HG03064 (cell line): ENCODE results near the gene ATP9A.
"Not testable (repeated sequence)": the region's sequence is repeated elsewhere in the genome, so short reads cannot be mapped to it uniquely, and the experiment has no call there.

Experiments used
- ATAC-seq: cut with Tn5 transposase; IDR thresholded peaks from one replicate; pipeline ENCODE4 v1.9.1; 2021; ENCODE audit warnings: low read depth; ENCODE audit not compliant: unreplicated experiment

The ATP9A gene

GRCh38 chr20:51660672-51661608 lies 107.2 kb downstream of the ATP9A start:
- no peak for ATAC-seq

GRCh38 chr20:51659491-51660050 lies 108.6 kb downstream of the ATP9A start:
- no peak for ATAC-seq

GRCh38 chr20:51656726-51657260 lies 111.4 kb downstream of the ATP9A start:
- no peak for ATAC-seq

- ATAC-seq = not testable (repeated sequence)
These were observed 112.1 kb downstream of the ATP9A start for GRCh38 chr20:51656089-51656488.

- no peak for ATAC-seq
These were observed 113.7 kb downstream of the ATP9A start for GRCh38 chr20:51654495-51654894.

- ATAC-seq = no peak
These were observed 114.1 kb downstream of the ATP9A start for GRCh38 chr20:51654060-51654459.

GRCh38 chr20:51653226-51653625 lies 115.0 kb downstream of the ATP9A start:
- no peak for ATAC-seq

- no peak for ATAC-seq
These were observed 116.2 kb downstream of the ATP9A start for GRCh38 chr20:51651921-51652549.

- no peak for ATAC-seq
These were observed 117.5 kb downstream of the ATP9A start for GRCh38 chr20:51650685-51651134.

- ATAC-seq = no peak
These were observed 119.6 kb downstream of the ATP9A start for GRCh38 chr20:51648571-51648947.

- ATAC-seq = no peak
These were observed 120.3 kb downstream of the ATP9A start for GRCh38 chr20:51647674-51648570.

GRCh38 chr20:51643810-51644209 lies 124.4 kb downstream of the ATP9A start:
- ATAC-seq = not testable (repeated sequence)

- ATAC-seq = no peak
These were observed 124.8 kb downstream of the ATP9A start for GRCh38 chr20:51643390-51643789.

- ATAC-seq = no peak
These were observed 126.3 kb downstream of the ATP9A start for GRCh38 chr20:51641866-51642265.

- ATAC-seq = no peak
These were observed 127.4 kb downstream of the ATP9A start for GRCh38 chr20:51640743-51641142.

- no peak for ATAC-seq
These were observed 128.9 kb downstream of the ATP9A start for GRCh38 chr20:51639206-51639832.

- ATAC-seq = no peak
These were observed 130.9 kb downstream of the ATP9A start for GRCh38 chr20:51637241-51637640.

- no peak for ATAC-seq
These were observed 132.1 kb downstream of the ATP9A start for GRCh38 chr20:51636123-51636522.

- no peak for ATAC-seq
These were observed 132.5 kb downstream of the ATP9A start for GRCh38 chr20:51635680-51636079.

GRCh38 chr20:51634877-51635276 lies 133.3 kb downstream of the ATP9A start:
- no peak for ATAC-seq
